GM19043 (cell line): ENCODE results near the gene GRK5.
A peak's percentile ranks its signal among the peaks of the same experiment; 100 is the strongest.

Experiments used
- ATAC-seq: cut with Tn5 transposase; IDR thresholded peaks from one replicate; pipeline ENCODE4 v1.9.1; 2021; ENCODE audit warnings: low read depth; ENCODE audit not compliant: unreplicated experiment

GRK5 gene

DNA sequence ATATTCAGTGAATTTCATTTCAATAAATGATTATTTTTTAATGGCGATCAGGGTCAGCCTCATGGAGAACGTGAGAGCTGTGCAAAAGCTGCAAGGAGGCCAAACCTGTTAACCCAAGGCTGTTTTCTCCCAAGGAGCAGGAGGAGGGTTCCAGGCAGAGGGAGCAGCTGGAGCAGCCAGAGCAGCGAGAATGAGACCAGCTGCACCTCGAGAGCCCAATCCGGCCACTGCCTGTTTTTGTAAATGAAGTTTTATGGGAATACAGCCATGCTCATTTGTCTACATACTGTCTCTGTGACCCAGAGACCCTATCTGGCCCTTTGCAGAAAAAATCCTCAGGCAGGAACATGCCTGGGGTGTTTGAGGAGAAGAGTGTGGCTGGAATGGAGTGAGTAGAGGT is 104.9 kb downstream of the GRK5 start:
- ATAC-seq: no peak

DNA sequence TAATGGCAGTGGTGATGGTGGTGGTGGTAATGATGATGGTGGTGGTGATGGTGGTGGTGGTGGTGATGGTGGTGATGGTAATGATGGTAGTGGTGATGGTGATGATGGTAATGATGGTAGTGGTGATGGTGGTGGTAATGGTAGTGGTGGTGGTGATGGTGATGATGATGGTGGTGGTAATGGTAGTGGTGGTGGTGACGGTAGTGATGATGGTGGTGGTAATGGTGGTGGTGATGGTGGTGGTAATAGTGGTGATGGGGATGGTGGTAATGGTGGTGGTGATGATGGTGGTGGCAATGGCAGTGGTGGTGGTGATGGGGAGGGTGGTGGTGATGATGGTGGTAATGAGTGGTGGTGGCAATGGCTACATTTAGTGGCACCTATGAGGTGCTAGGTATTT is 105.7 kb downstream of the GRK5 start:
- ATAC-seq: no peak

GRCh38 chr10:119313644-119314043 is 106.3 kb downstream of the GRK5 start:
- ATAC-seq: peak; percentile 65

DNA sequence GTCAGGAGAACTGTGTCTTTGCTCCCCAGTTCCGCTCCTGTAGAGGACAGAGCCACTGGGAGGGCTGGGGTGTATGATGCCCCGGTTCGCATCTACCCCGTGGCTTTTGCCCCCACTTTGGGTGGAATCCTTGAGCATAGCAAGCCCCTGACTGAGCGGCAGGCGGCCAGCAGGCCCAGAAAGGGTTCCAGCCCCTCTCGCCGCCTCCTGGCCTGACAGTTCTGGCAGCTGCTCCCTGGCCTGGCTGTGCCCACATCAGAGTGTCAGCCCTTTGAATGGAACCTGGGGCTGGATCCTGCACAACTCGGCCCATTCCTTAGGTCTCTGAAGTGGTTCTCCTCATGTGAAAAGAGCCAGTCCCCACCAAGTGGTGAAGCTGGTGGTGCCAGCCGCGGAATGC is 106.7 kb downstream of the GRK5 start:
- no peak for ATAC-seq

DNA sequence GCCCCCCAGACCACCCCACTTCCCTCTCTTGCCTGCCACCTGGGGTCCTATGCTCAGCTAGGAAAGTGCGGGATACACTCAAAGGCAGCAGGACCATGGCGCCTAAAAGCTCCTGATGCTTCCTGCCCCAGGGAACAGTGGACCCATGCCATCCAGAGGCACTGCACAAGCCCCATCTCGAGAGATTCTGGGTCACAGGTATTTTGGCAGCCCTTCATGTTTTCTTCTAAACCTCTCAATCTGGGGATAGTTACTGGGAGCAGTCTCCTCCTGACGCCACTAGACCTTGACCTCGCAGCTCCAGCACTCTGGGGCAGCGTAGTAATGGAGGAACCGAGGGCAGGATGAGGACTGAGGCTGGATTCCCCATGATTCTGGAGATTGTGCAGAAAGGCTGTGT is 107.1 kb downstream of the GRK5 start:
- no peak for ATAC-seq

GRCh38 chr10:119315128-119316001 is 108.0 kb downstream of the GRK5 start:
- ATAC-seq: peak; percentile 46

DNA sequence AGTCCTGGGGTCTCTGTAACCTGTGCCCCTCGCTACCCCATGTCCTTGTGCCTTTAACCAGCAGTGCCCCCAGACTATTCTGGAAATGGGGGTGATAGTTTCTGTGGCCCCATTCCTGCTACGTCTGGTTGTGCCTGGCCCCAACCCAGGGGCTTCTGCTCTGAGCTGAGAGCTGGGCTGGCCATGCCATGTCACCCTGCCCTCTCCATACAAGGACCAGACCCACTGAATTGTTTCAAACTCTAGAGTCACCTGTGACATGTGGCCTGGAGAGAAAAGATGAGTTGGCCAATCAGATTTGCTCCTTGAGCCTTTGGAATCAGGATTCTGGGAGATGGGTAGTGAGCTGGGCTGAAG is 108.6 kb downstream of the GRK5 start:
- ATAC-seq: no peak

GRCh38 chr10:119316729-119317097 is 109.3 kb downstream of the GRK5 start:
- ATAC-seq: no peak

DNA sequence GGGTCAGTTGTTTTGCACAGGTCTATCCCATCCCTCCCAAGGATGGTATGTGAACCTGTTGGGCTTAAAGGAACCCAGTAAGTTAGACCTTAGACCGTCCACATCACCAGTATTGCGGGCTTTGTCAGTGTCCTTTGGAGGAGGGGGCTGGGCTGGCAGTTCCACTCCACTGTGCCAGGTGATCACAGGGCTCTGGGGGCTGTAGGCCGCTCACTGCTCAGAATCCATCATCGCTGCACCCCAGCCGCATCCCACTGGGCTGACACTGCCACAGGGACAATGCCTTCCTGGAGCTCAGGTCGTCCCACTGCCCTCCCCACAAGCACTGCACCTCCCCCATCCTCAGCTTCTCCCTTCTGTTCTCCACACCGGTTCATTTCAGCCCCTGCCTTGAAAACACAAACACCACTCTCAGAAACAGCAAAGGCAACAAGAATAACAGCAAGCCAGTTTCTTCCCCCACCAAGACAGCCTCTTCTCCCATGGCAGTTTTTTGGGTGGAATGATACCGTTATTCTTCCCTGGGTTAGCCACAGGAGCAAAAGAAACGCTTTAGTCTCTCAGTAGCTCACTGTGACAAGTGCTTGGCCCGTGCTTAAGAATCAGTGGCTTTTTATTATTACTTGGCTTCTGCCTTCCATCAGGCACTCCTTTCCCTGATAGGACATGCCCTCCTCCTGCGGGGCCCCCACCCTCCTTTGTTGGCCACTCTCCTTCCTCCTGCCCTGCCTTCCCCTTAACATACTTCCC is 111.2 kb downstream of the GRK5 start:
- no peak for ATAC-seq

DNA sequence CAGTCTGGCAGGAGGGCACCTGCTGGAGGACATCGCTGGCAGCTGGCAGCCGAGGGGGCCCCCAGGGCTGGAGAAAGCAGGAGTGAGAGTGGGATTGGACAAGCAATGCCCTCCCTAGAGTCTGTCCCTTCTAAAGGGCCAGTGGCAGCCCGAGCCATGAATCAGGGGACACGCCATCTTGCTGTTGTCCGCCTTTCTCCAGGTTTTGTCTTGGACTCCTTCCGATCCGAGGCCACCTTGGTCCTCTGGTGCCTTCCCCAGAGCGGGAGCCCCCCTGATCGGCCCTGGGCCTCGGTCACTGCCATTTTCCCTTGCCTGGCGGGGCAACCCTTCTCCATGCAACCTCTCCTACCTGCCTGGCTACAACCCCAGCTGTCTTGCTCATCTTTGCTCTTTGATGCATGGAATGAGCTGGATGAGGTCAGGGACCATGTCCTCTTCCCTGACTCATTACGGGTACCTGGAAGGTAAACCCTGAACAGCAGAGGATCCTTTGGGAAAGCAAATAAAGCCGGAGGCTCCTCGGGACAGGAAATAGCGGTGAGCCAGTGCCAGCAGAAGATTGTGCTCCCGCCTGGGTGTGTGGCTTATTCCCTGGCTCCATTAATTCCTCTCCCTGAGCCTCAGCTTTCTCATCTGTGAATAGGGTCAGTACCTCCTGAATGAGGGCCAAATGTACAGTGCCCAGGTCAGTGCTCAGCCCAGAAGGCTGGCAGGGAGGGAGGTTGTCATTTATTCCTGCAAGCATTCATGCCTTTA is 112.0 kb downstream of the GRK5 start:
- no peak for ATAC-seq

- no peak for ATAC-seq
Observed at GRCh38 chr10:119319920-119320258, 112.5 kb downstream of the GRK5 start.

DNA sequence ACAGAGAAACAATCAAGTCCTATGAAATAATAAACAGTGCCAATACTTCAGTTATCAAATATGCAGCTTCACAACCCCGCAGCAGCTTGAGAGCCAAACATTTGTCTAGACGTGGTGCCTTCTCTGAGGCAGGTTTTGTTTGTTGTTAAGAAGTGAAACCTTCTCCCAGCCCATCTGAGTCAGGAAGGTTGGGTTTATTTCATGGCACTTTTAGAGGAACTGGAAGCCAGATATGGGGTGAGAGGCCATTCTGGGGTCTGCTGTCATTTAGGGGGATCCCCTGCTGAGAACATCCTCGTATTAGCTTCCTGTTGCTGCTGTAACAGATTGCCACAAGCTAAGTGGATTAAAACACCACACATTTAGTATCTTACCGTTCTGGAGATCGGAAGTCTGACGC is 113.6 kb downstream of the GRK5 start:
- no peak for ATAC-seq

DNA sequence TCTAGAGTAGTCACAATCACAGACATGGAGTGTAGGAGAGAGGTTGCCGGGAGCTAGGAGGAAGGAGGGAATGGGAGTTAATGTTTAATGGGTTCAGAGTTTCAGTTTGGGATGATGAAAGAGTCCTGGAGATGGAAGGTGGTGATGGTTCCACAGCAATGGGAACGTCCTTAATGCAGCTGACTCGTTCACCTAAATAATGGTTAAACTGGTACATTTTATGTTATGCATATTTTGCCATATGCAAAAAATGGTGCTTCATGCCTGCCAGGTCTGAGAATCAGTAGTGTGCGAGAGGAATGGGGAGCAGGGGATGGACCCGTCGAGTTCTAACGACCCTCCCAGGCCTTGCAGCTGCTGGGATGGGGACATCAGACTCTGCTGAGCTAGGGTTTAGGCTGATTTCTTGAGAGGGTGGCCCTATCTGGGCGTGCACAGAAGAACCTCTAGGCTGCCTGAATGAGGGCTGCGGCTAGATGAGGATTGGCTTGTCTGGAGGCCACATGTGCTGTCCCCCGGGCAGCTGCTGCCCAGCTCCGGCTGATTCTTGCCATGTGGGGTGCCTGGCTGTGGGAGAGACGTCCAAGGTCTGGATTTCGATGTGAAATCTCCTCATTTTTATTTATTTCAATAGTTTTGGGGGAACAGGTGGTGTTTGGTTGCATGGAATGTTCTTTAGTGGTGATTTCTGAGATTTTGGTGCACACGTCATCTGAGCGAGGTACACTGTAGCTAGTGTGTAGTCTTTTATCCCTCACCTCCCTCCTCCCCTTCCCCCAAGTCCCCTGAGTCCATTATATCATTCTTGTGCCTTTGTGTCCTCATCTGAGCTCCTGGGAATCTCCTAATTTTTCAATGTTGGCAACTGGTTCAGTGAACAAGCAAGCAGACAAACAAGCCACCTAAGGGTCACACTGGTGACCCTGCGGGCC is 116.0 kb downstream of the GRK5 start:
- no peak for ATAC-seq

GRCh38 chr10:119325131-119325530 is 117.8 kb downstream of the GRK5 start:
- ATAC-seq: no peak

DNA sequence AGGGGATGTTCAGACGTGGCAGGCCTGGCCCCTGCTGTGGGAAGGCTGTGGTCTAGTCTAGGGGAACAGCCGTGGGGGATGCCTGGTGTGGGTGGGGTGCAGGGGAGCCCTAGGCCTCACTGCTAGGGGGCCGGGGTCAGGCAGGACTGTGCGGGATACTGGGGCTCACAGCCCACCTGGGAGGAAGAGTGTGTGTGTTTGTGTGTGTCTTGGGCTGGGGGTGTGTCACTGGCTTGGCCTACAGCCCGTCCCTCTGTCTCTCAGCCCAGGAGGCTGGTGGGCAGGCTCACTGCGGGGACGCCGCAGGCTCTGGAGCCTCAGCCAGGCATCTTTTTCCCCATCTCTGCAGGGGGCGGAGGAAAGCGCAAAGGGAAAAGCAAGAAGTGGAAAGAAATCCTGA is 118.8 kb downstream of the GRK5 start:
- no peak for ATAC-seq

- ATAC-seq: no peak
Observed at GRCh38 chr10:119327096-119327745, 119.8 kb downstream of the GRK5 start.

GRCh38 chr10:119328223-119328622 is 120.9 kb downstream of the GRK5 start:
- ATAC-seq: no peak

DNA sequence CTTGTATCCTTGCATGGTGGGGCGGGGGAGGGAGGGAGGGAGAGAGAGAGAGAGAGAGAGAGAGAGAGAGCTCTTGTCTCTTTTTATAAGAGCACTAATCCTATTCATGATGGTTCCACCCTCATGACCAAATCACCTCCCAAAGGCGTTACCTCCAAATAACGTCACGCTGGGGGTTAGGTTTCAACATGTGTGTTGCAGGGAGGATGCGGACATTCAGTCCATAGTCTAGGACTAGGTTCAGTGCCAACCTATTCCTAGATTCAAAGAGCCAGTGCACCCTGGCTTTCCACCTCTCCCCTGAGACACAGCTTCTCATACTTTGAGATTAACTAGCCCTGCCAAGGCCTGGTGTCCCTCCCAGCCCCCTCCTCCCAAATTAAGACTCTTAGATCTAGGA is 123.0 kb downstream of the GRK5 start:
- no peak for ATAC-seq

DNA sequence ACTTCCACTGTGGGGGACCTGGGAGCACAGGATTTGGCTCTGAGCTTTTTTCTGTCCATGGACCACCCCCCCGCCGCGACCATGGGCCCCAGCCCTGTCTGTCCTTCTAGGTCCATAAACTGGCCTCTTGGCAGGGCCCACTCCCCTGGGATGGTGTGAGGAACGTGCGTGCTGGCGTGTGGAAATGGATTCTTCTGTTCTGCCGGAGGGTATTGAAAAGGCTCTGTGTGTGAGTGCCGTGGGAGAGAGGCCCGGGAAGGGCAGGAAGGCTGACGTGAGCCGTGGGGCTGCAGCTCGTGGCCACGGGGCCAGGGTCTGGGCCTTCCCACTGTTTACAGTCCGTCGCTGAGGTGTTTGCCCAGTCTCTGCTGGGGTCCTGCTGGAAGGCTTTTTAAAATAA is 123.7 kb downstream of the GRK5 start:
- ATAC-seq: no peak
